Testis (tissue), 2 donors: ENCODE results near the gene ZNF620.

Source experiments
- POLR2A ChIP-seq: fragments of 450-650 bp; IDR thresholded peaks from one replicate; pipeline ENCODE4 v1.6.1; 2017; ENCODE audit warnings: antibody characterized with exemption, mild to moderate bottlenecking, moderate library complexity
- TF ChIP-seq, protein P1 (sequence below), 3 experiments: fragments of 450-650 bp in 2 of 3; fragments of 200-600 bp in 1 of 3; sonication (generic) in 1 of 3; IDR thresholded peaks; one replicate each; pipeline ENCODE4 v1.5.1; 2016 to 2019; ENCODE audit warnings: antibody characterized with exemption in 3 of 3, mild to moderate bottlenecking in 2 of 3, moderate library complexity in 1 of 3

DNA sequence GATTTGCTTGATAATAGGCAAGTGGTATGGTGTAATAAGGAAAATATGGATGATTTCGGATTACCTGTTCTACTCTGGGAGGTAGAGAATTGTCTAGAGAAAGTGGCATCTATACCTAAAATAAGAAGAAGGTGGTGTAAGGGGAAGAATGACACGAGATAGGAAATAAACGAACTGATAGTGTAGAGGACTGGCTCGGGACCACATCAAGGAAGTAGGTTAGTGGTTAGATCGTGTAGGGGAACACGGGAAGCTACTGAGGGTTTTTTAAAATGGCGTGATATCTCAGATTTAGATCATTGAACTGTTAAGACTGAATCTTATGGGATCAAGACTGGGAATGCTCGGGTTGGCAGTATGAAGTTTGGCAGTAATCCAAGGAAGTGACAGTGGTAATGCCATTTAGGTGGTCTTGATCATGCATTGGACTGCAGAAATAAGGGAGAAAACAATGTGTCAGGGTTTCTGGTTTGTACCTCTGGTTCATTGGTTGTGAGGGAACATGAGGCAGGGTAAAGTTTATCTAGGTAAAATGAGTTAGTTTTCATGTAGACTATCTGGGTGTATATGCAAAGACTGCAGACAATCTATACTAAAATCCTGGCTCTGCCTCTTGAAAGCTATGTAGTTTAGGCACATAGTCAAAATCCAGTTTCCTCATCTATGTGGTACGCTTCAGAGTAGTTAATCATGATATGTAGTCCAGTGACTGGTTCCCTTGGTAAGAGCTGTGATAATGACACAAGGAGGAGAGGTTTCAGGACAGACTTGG, 41.3 kb upstream of the ZNF620 start:
- TF ChIP-seq, protein P1, sequence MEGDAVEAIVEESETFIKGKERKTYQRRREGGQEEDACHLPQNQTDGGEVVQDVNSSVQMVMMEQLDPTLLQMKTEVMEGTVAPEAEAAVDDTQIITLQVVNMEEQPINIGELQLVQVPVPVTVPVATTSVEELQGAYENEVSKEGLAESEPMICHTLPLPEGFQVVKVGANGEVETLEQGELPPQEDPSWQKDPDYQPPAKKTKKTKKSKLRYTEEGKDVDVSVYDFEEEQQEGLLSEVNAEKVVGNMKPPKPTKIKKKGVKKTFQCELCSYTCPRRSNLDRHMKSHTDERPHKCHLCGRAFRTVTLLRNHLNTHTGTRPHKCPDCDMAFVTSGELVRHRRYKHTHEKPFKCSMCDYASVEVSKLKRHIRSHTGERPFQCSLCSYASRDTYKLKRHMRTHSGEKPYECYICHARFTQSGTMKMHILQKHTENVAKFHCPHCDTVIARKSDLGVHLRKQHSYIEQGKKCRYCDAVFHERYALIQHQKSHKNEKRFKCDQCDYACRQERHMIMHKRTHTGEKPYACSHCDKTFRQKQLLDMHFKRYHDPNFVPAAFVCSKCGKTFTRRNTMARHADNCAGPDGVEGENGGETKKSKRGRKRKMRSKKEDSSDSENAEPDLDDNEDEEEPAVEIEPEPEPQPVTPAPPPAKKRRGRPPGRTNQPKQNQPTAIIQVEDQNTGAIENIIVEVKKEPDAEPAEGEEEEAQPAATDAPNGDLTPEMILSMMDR (IDR thresholded peaks at IDR 0.05), result no peak
- TF ChIP-seq POLR2A, result no peak
